GM18507 (cell line): ENCODE measurements around the gene WWTR1.

ENCODE experiments used
- DNase-seq: peaks from one replicate; pipeline ENCODE4 v3.0.0; 2011; ENCODE audit warnings: low read depth; ENCODE audit not compliant: insufficient read length; ENCODE audit errors: extremely low spot score
- FAIRE-seq: peaks from 2 replicates; lab custom pipeline; 2011; peaks lifted over from hg19 to GRCh38; lab: Jason Lieb, UNC

Gene WWTR1

GRCh38 chr3:149547954-149548668 is 109.7 kb downstream of the WWTR1 start:
- FAIRE-seq (no peak), DNase-seq (no peak)

GRCh38 chr3:149547413-149547812 is 110.4 kb downstream of the WWTR1 start:
- FAIRE-seq (no peak), DNase-seq (no peak)

- DNase-seq (no peak), FAIRE-seq (no peak)
Observed at GRCh38 chr3:149545049-149545448, 112.8 kb downstream of the WWTR1 start.

- FAIRE-seq (no peak), DNase-seq (no peak)
Observed at GRCh38 chr3:149542375-149543312, 115.2 kb downstream of the WWTR1 start.

- DNase-seq, result no peak
- no peak for FAIRE-seq
Observed at GRCh38 chr3:149541091-149541491, 116.7 kb downstream of the WWTR1 start.

- DNase-seq (no peak), FAIRE-seq (no peak)
Observed at GRCh38 chr3:149538371-149538770, 119.5 kb downstream of the WWTR1 start.

GRCh38 chr3:149536429-149536828 is 121.4 kb downstream of the WWTR1 start:
- FAIRE-seq, result no peak
- DNase-seq, result no peak

GRCh38 chr3:149535333-149535685 is 122.5 kb downstream of the WWTR1 start:
- no peak for FAIRE-seq
- DNase-seq, result no peak

GRCh38 chr3:149534671-149535332 is 123.0 kb downstream of the WWTR1 start:
- DNase-seq (no peak), FAIRE-seq (no peak)

- FAIRE-seq (no peak), DNase-seq (no peak)
Observed at GRCh38 chr3:149534082-149534481, 123.7 kb downstream of the WWTR1 start.

- DNase-seq, result peak; percentile 4
- no peak for FAIRE-seq
Observed at GRCh38 chr3:149532489-149533180, 125.2 kb downstream of the WWTR1 start.

GRCh38 chr3:149529099-149529498 is 128.7 kb downstream of the WWTR1 start:
- FAIRE-seq, result no peak
- no peak for DNase-seq

- DNase-seq (no peak), FAIRE-seq (no peak)
Observed at GRCh38 chr3:149528340-149528650, 129.5 kb downstream of the WWTR1 start.

- FAIRE-seq, result no peak
- no peak for DNase-seq
Observed at GRCh38 chr3:149527531-149528339, 130.1 kb downstream of the WWTR1 start.

GRCh38 chr3:149523512-149524299 is 134.1 kb downstream of the WWTR1 start:
- FAIRE-seq, result no peak
- no peak for DNase-seq

GRCh38 chr3:149519912-149520311 is 137.9 kb downstream of the WWTR1 start:
- FAIRE-seq (no peak), DNase-seq (no peak)

GRCh38 chr3:149516920-149517319 is 140.9 kb downstream of the WWTR1 start:
- FAIRE-seq (no peak), DNase-seq (no peak)

- FAIRE-seq, result no peak
Observed at GRCh38 chr3:149515249-149515648, 142.6 kb downstream of the WWTR1 start.

More at GRCh38 chr3:149515249-149515648, 142.6 kb downstream of the WWTR1 start:
- no peak for DNase-seq
